ENCODE results near the gene CLIC5. TPM values are rescaled to one million over a fixed set of nuclear protein-coding genes. Genes with fewer than 3 reads are reported as not detected.

Gene CLIC5
- total RNA-seq, 4 donors from 2014 or later: 78.6 to 97.0 (median 91.7) TPM

GRCh38 chr6:45997875-45998506 is 17.7 kb downstream of the CLIC5 start:
- Histone ChIP-seq H3K36me3 (no peaks in the 10 kb centered on the region), H3K4me1 (peaks cover 48 to 60% of the 10 kb centered on the region in 2 donors), H3K27me3 (no peaks in the 10 kb centered on the region), H3K27ac (peak overlapping the region; percentile 82 to 96 (median 92)), H3K4me3 (peak overlapping the region in 1 of 4 donors; percentile 10), H3K9me3 (no peaks in the 10 kb centered on the region)
- in situ Hi-C loops (cut with MboI; ENCODE audit: low sequenced_read_pairs in 4 of 4) (no loop called here), intact Hi-C loops (cut with DNase I; ENCODE audit: low total_unique reads) (no loop called here)
- DNase-seq (peak; percentile 75 to 83), ATAC-seq (peak; percentile 91 to 93)
- TF ChIP-seq POLR2A (IDR thresholded peaks at IDR 0.05) (peak in 1 of 2 donors; percentile 44), CTCF (IDR thresholded peaks at IDR 0.05 in 4 of 5, conservative IDR thresholded peaks at IDR 0.05 in 1 of 5) (peak in 1 of 5 experiments; percentile 32)

GRCh38 chr6:45991189-45991588 is 24.5 kb downstream of the CLIC5 start:
- in situ Hi-C loops (cut with MboI; ENCODE audit: low sequenced_read_pairs in 4 of 4): no loop called here
- DNase-seq: no peak
- no peaks in the 10 kb centered on the region for H3K27me3 ChIP-seq
- H3K4me1 ChIP-seq: peaks cover 74 to 77% of the 10 kb centered on the region in 2 donors
- ATAC-seq: no peak
- no peak for TF ChIP-seq CTCF (IDR thresholded peaks at IDR 0.05 in 4 of 5, conservative IDR thresholded peaks at IDR 0.05 in 1 of 5)
- no peak for TF ChIP-seq POLR2A (IDR thresholded peaks at IDR 0.05)
- H3K36me3 ChIP-seq: no peaks in the 10 kb centered on the region
- H3K27ac ChIP-seq: peak overlapping the region; percentile 89 to 94 (median 90)
- no peak overlapping the region for H3K4me3 ChIP-seq
- no peaks in the 10 kb centered on the region for H3K9me3 ChIP-seq
- intact Hi-C loops (cut with DNase I; ENCODE audit: low total_unique reads): no loop called here

- Histone ChIP-seq H3K4me3 (no peak overlapping the region), H3K27ac (peak overlapping the region; percentile 89 to 94 (median 90)), H3K36me3 (no peaks in the 10 kb centered on the region), H3K9me3 (no peaks in the 10 kb centered on the region), H3K27me3 (no peaks in the 10 kb centered on the region), H3K4me1 (peaks cover 84 to 86% of the 10 kb centered on the region in 2 donors)
- DNase-seq (no peak), ATAC-seq (no peak)
- intact Hi-C loops (cut with DNase I; ENCODE audit: low total_unique reads): no loop called here
- in situ Hi-C loops (cut with MboI; ENCODE audit: low sequenced_read_pairs in 4 of 4): no loop called here
- TF ChIP-seq POLR2A (IDR thresholded peaks at IDR 0.05) (no peak), CTCF (IDR thresholded peaks at IDR 0.05 in 4 of 5, conservative IDR thresholded peaks at IDR 0.05 in 1 of 5) (no peak)
Measured at GRCh38 chr6:45990162-45990561, 25.5 kb downstream of the CLIC5 start.

GRCh38 chr6:45988635-45989034 is 27.0 kb downstream of the CLIC5 start:
- peak; percentile 88 to 93 for DNase-seq
- in situ Hi-C loops (cut with MboI; ENCODE audit: low sequenced_read_pairs in 4 of 4) (no loop called here), intact Hi-C loops (cut with DNase I; ENCODE audit: low total_unique reads) (no loop called here)
- Histone ChIP-seq H3K36me3 (no peaks in the 10 kb centered on the region), H3K27ac (peak overlapping the region; percentile 89 to 94 (median 90)), H3K9me3 (no peaks in the 10 kb centered on the region), H3K4me3 (no peak overlapping the region), H3K27me3 (no peaks in the 10 kb centered on the region), H3K4me1 (peaks cover 87 to 94% of the 10 kb centered on the region in 2 donors)
- TF ChIP-seq POLR2A (IDR thresholded peaks at IDR 0.05): peak in 1 of 2 donors; percentile 25
- no peak for TF ChIP-seq CTCF (IDR thresholded peaks at IDR 0.05 in 4 of 5, conservative IDR thresholded peaks at IDR 0.05 in 1 of 5)
- ATAC-seq: peak; percentile 72 to 76
